GM12878 (cell line): ENCODE results near the gene TTC8.

ENCODE experiments used
- ESRRA ChIP-seq: IDR thresholded peaks from 2 replicates; pipeline ENCODE4 v1.6.1; 2012; ENCODE audit warnings: mild to moderate bottlenecking, low read length, improper control_type of control experiment
- FOXM1 ChIP-seq: IDR thresholded peaks from 2 replicates; pipeline ENCODE4 v1.6.1; 2012; ENCODE audit warnings: low read depth, mild to moderate bottlenecking, inconsistent platforms, low read length, moderate library complexity
- NR2C2 ChIP-seq: IDR thresholded peaks from 2 replicates; pipeline ENCODE4 v1.6.1; 2011; ENCODE audit warnings: borderline replicate concordance, low read depth; ENCODE audit not compliant: control insufficient read depth, insufficient read length
- POLR2A ChIP-seq: IDR thresholded peaks from 2 replicates; pipeline ENCODE4 v1.6.1; 2011; ENCODE audit warnings: low read depth, mild to moderate bottlenecking, low read length
- RELA ChIP-seq: fragments of 450-650 bp; IDR thresholded peaks from 2 replicates; pipeline ENCODE4 v1.8.0; 2014; ENCODE audit warnings: borderline replicate concordance; ENCODE audit not compliant: partially characterized antibody
- SMC3 ChIP-seq: IDR thresholded peaks from 2 replicates; pipeline ENCODE4 v1.6.1; 2011; ENCODE audit warnings: low read length, improper control_type of control experiment, borderline replicate concordance
- TCF3 ChIP-seq: IDR thresholded peaks from 2 replicates; pipeline ENCODE4 v1.6.1; 2012; ENCODE audit warnings: low read depth, mild to moderate bottlenecking, low read length, borderline replicate concordance; ENCODE audit not compliant: insufficient read depth
- ZNF384 ChIP-seq: IDR thresholded peaks from 2 replicates; pipeline ENCODE4 v1.6.1; 2012; ENCODE audit warnings: low read depth, mild to moderate bottlenecking, low read length, improper control_type of control experiment, borderline replicate concordance
- TF ChIP-seq, protein P1 (sequence below): IDR thresholded peaks from 2 replicates; pipeline ENCODE4 v1.6.1; 2012; ENCODE audit warnings: mild to moderate bottlenecking, low read depth, low read length
- TF ChIP-seq, protein P2 (sequence below): IDR thresholded peaks from 2 replicates; pipeline ENCODE4 v1.6.1; 2011; ENCODE audit warnings: borderline replicate concordance, low read depth, mild to moderate bottlenecking, moderate library complexity, mixed read lengths, low read length; ENCODE audit not compliant: insufficient read depth; ENCODE audit errors: extremely low read length

DNA sequence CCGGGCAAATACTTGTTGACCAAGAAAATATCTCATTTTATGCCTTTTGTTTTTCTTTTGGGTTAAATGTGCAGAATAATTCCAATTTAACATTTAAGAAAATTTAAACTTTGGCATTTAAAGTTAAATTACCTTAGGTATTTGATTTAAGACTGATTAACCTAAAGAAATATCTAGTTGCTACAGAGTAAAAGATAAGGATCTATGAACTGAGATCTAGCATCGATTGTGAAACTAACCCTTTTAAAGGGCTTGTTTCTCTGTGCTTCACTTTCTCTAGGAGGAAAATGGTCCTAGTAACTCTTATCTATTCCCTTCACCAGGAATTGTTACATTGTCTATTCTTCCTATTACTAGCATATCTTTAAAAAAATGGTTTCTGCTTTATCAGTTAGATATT lies 2.6 kb upstream of the TTC8 start:
- no peak for TF ChIP-seq TCF3
- no peak for TF ChIP-seq FOXM1
- TF ChIP-seq POLR2A = no peak
- no peak for TF ChIP-seq NR2C2
- no peak for TF ChIP-seq RELA
- no peak for TF ChIP-seq SMC3
- TF ChIP-seq, protein P1, sequence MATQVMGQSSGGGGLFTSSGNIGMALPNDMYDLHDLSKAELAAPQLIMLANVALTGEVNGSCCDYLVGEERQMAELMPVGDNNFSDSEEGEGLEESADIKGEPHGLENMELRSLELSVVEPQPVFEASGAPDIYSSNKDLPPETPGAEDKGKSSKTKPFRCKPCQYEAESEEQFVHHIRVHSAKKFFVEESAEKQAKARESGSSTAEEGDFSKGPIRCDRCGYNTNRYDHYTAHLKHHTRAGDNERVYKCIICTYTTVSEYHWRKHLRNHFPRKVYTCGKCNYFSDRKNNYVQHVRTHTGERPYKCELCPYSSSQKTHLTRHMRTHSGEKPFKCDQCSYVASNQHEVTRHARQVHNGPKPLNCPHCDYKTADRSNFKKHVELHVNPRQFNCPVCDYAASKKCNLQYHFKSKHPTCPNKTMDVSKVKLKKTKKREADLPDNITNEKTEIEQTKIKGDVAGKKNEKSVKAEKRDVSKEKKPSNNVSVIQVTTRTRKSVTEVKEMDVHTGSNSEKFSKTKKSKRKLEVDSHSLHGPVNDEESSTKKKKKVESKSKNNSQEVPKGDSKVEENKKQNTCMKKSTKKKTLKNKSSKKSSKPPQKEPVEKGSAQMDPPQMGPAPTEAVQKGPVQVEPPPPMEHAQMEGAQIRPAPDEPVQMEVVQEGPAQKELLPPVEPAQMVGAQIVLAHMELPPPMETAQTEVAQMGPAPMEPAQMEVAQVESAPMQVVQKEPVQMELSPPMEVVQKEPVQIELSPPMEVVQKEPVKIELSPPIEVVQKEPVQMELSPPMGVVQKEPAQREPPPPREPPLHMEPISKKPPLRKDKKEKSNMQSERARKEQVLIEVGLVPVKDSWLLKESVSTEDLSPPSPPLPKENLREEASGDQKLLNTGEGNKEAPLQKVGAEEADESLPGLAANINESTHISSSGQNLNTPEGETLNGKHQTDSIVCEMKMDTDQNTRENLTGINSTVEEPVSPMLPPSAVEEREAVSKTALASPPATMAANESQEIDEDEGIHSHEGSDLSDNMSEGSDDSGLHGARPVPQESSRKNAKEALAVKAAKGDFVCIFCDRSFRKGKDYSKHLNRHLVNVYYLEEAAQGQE = no peak
- no peak for TF ChIP-seq ZNF384
- TF ChIP-seq ESRRA = no peak
- TF ChIP-seq, protein P2, sequence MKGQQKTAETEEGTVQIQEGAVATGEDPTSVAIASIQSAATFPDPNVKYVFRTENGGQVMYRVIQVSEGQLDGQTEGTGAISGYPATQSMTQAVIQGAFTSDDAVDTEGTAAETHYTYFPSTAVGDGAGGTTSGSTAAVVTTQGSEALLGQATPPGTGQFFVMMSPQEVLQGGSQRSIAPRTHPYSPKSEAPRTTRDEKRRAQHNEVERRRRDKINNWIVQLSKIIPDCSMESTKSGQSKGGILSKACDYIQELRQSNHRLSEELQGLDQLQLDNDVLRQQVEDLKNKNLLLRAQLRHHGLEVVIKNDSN = no peak
